ENCODE results near the gene CACNB4.

DNA sequence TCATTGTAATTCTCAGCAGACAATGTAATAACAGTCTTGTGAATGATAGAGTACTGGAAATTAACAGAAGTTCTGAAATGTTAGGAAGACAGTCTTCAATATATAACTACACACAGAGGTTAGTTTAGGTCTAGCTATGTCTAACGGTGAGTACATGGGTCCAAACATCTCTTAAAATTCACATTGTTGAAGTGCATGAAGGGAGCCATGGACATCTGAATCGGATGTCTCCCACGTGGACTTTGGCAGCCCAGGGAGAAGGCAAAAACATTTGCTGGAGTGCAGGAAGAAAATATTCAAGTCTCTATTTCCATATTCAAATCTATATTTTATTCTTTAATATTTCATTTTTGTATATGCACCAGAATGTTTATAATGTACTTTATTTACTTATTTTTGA lies 34.8 kb downstream of the CACNB4 start:
- TF ChIP-seq SP1 (IDR thresholded peaks at IDR 0.05), result no peak
- no peak for TF ChIP-seq TARDBP (IDR thresholded peaks at IDR 0.05)
- no peak for TF ChIP-seq NFRKB (IDR thresholded peaks at IDR 0.05)
- TF ChIP-seq ELF4 (IDR thresholded peaks at IDR 0.05), result no peak

Measured in HEK293T (cell line).